ENCODE measurements around the gene REXO1. TPM values are rescaled to one million over a fixed set of nuclear protein-coding genes. Genes with fewer than 3 reads are reported as not detected.
A peak's percentile ranks its signal among the peaks of the same experiment; 100 is the strongest.

Gene REXO1
- total and polyA plus RNA-seq, 9 of the 15 experiments (the other 6 are each of a cell fraction or from before 2014, with no cell fraction given) = 0.04 to 63.3 (median 15.8) TPM

- TF ChIP-seq HNRNPK (IDR thresholded peaks at IDR 0.05; ENCODE audit: low read depth, low read length, poor library complexity, severe bottlenecking) (no peak), ZBTB26 (CRISPR knock-in tag; IDR thresholded peaks at IDR 0.05) (no peak), TEAD1 (CRISPR knock-in tag; IDR thresholded peaks at IDR 0.05) (peak in 1 of 2 experiments; percentile 77; a peak in 1 of 4 replicates), CLOCK (CRISPR knock-in tag; IDR thresholded peaks at IDR 0.05; ENCODE audit: borderline replicate concordance) (no peak), NELFE (IDR thresholded peaks at IDR 0.05; ENCODE audit: insufficient read depth, insufficient read length) (no peak), ZKSCAN8 (CRISPR knock-in tag; IDR thresholded peaks at IDR 0.05) (no peak)
These were observed 75.1 kb downstream of the REXO1 start (continued) for GRCh38 chr19:1773184-1773583.

Data from K562 (cell line).